Astrocyte of the hippocampus (primary cell): ENCODE measurements around the gene FN3K.
"Not testable (repeated sequence)": the region's sequence is repeated elsewhere in the genome, so short reads cannot be mapped to it uniquely, and the experiment has no call there.

ENCODE experiments used
- DNase-seq: peaks from one replicate; pipeline ENCODE4 v3.0.0; 2011; ENCODE audit warnings: low read depth, low spot score

FN3K gene

GRCh38 chr17:82775001-82775823, 39.8 kb downstream of the FN3K start:
- peak; percentile 74 for DNase-seq

- no peak for DNase-seq
These were observed 41.0 kb downstream of the FN3K start for GRCh38 chr17:82776454-82776853.

- not testable (repeated sequence) for DNase-seq
These were observed 42.5 kb downstream of the FN3K start for GRCh38 chr17:82777778-82778375.

GRCh38 chr17:82779541-82779940, 44.1 kb downstream of the FN3K start:
- no peak for DNase-seq

GRCh38 chr17:82780195-82780594, 44.8 kb downstream of the FN3K start:
- no peak for DNase-seq

GRCh38 chr17:82780971-82781893, 45.8 kb downstream of the FN3K start:
- DNase-seq = no peak

GRCh38 chr17:82781894-82782274, 46.5 kb downstream of the FN3K start:
- DNase-seq = peak; percentile 92

- no peak for DNase-seq
These were observed 47.3 kb downstream of the FN3K start for GRCh38 chr17:82782657-82783207.

GRCh38 chr17:82783498-82783897, 48.1 kb downstream of the FN3K start:
- DNase-seq = no peak

GRCh38 chr17:82785581-82785980, 50.2 kb downstream of the FN3K start:
- not testable (repeated sequence) for DNase-seq

GRCh38 chr17:82786427-82786826, 51.0 kb downstream of the FN3K start:
- DNase-seq = no peak

GRCh38 chr17:82787081-82787848, 51.9 kb downstream of the FN3K start:
- DNase-seq = peak; percentile 91

GRCh38 chr17:82788206-82789001, 53.0 kb downstream of the FN3K start:
- DNase-seq = no peak

GRCh38 chr17:82789051-82789592, 53.7 kb downstream of the FN3K start:
- no peak for DNase-seq

GRCh38 chr17:82789806-82790205, 54.4 kb downstream of the FN3K start:
- no peak for DNase-seq

GRCh38 chr17:82790391-82790790, 55.0 kb downstream of the FN3K start:
- no peak for DNase-seq

GRCh38 chr17:82791532-82791931, 56.1 kb downstream of the FN3K start:
- peak; percentile 96 for DNase-seq

- peak; percentile 63 for DNase-seq
These were observed 58.7 kb downstream of the FN3K start for GRCh38 chr17:82793974-82794630.

- DNase-seq = no peak
These were observed 59.5 kb downstream of the FN3K start for GRCh38 chr17:82794781-82795482.
